HepG2 (cell line): ENCODE results near the gene DUT. TPM values are rescaled to one million over a fixed set of nuclear protein-coding genes. Genes with fewer than 3 reads are reported as not detected.

Experiments used
- ATAC-seq: fragments of 200-7000 bp; cut with Tn5 transposase; 3 replicates; pipeline ENCODE4 v1.9.1; 2020; ENCODE audit warnings: mild to moderate bottlenecking, moderate library complexity
- BruUV-seq: library from RNA; stranded (reverse); fragments of 400-500 nt; replicated peaks from 2 replicates; lab custom pipeline; 2021; lab: Mats Ljungman, UMichigan
- CTCF ChIA-PET: fragments of 300-600 bp; formaldehyde crosslinking; extraction: SDS; loops from one replicate; lab custom pipeline; 2021; ENCODE audit warnings: low total read pairs, inconsistent platforms, low intra/inter-chr PET ratio; lab: Yijun Ruan, JAX
- POLR2A ChIA-PET: fragments of 350-600 bp; sonication (Branson Sonifier 250); formaldehyde crosslinking; loops from one replicate; lab custom pipeline; 2020; ENCODE audit warnings: antibody characterized with exemption, inconsistent platforms; lab: Yijun Ruan, JAX
- DNase-seq: peaks from one replicate; pipeline ENCODE4 v3.0.0-alpha.2; 2015; ENCODE audit warnings: low spot score
- FAIRE-seq: peaks from 3 replicates; lab custom pipeline; 2011; peaks lifted over from hg19 to GRCh38; lab: Jason Lieb, UNC
- H2AFZ ChIP-seq: one replicate; pipeline ENCODE4 v1.6.1; 2011; ENCODE audit warnings: low read length, inconsistent platforms
- H3K27ac ChIP-seq: fragments of 300-600 bp; 3 replicates; pipeline ENCODE4 v1.8.0; 2011; ENCODE audit warnings: mixed run types, mild to moderate bottlenecking, mixed read lengths, low read length, inconsistent platforms; ENCODE audit not compliant: insufficient read depth; ENCODE audit errors: extremely low read length
- H3K27me3 ChIP-seq, 2 experiments: fragments of 200-600 bp in 1 of 2; 2 replicates in 1 of 2; 3 replicates in 1 of 2; pipeline versions ENCODE4 v1.6.0 to v1.8.0; 2011; ENCODE audit warnings: low read length in 2 of 2, mild to moderate bottlenecking in 2 of 2, moderate library complexity in 2 of 2, inconsistent platforms in 1 of 2; ENCODE audit not compliant: insufficient read depth in 2 of 2, control insufficient read depth in 1 of 2
- H3K36me3 ChIP-seq, 2 experiments: fragments of 200-600 bp in 1 of 2; replicated peaks in 1 of 2; 2 replicates in 1 of 2; 3 replicates in 1 of 2; pipeline versions ENCODE4 v1.5.1 to v1.8.0; 2011; ENCODE audit warnings: low read length in 2 of 2, inconsistent platforms in 1 of 2; ENCODE audit not compliant: insufficient read depth in 2 of 2, control insufficient read depth in 1 of 2
- H3K4me1 ChIP-seq: 2 replicates; pipeline ENCODE4 v1.5.1; 2012; ENCODE audit warnings: low read length, inconsistent platforms; ENCODE audit not compliant: insufficient read depth
- H3K4me2 ChIP-seq: 2 replicates; pipeline ENCODE4 v1.6.0; 2011; ENCODE audit warnings: low read depth, low read length, inconsistent platforms
- H3K4me3 ChIP-seq, 3 experiments: fragments of 200-600 bp in 1 of 3; sonication (generic), shearing (Covaris generic) in 1 of 3; replicated peaks in 1 of 3; 2 replicates each; pipeline ENCODE4 v1.5.1; 2011 to 2016; ENCODE audit warnings: low read length in 3 of 3, inconsistent platforms in 2 of 3, low read depth in 2 of 3, mild to moderate bottlenecking in 2 of 3, control low read depth in 1 of 3, mixed read lengths in 1 of 3; ENCODE audit not compliant: insufficient read depth in 1 of 3
- H3K79me2 ChIP-seq: one replicate; pipeline ENCODE4 v1.6.1; 2011; ENCODE audit warnings: low read length, inconsistent platforms; ENCODE audit not compliant: insufficient read depth
- H3K9ac ChIP-seq: 2 replicates; pipeline ENCODE4 v1.6.0; 2011; ENCODE audit warnings: mild to moderate bottlenecking, low read depth, low read length, inconsistent platforms; ENCODE audit not compliant: insufficient read depth
- H3K9me3 ChIP-seq: 2 replicates; pipeline ENCODE4 v1.5.1; 2012; ENCODE audit warnings: mild to moderate bottlenecking, low read length
- H4K20me1 ChIP-seq: 2 replicates; pipeline ENCODE4 v1.6.0; 2011; ENCODE audit warnings: inconsistent platforms, mild to moderate bottlenecking, low read length, moderate library complexity; ENCODE audit not compliant: insufficient read depth
- AKAP8 ChIP-seq: sonication (generic); formaldehyde crosslinking; IDR thresholded peaks from 2 replicates; pipeline ENCODE4 v1.5.1; 2020; ENCODE audit warnings: mild to moderate bottlenecking, missing genetic modification reagents
- BHLHE40 ChIP-seq: IDR thresholded peaks from 2 replicates; pipeline ENCODE4 v1.6.1; 2011; ENCODE audit warnings: low read length, improper control_type of control experiment
- DNMT3B ChIP-seq: conservative IDR thresholded peaks from 2 replicates; pipeline ENCODE4 v1.6.1; 2016; ENCODE audit warnings: missing biosample characterization, control low read depth
- E2F1 ChIP-seq: sonication (generic); formaldehyde crosslinking; IDR thresholded peaks from 2 replicates; pipeline ENCODE4 v1.5.0; 2020; ENCODE audit warnings: missing genetic modification reagents
- FOXO1 ChIP-seq: sonication (generic); formaldehyde crosslinking; IDR thresholded peaks from 2 replicates; pipeline ENCODE4 v1.4.0; 2020; ENCODE audit warnings: missing genetic modification reagents
- HES4 ChIP-seq: sonication (generic); formaldehyde crosslinking; IDR thresholded peaks from 2 replicates; pipeline ENCODE4 v1.9.0; 2021; ENCODE audit warnings: mild to moderate bottlenecking, missing genetic modification reagents, borderline replicate concordance
- PRPF4 ChIP-seq: fragments of 200-400 bp; formaldehyde crosslinking; IDR thresholded peaks from 2 replicates; pipeline ENCODE4 v1.6.1; 2016; ENCODE audit warnings: low read length, low read depth; ENCODE audit not compliant: poor library complexity, severe bottlenecking
- TBX3 ChIP-seq: fragments of 450-650 bp; IDR thresholded peaks from 2 replicates; pipeline ENCODE4 v1.6.1; 2017; ENCODE audit warnings: antibody characterized with exemption, mild to moderate bottlenecking, inconsistent platforms, borderline replicate concordance
- YEATS4 ChIP-seq: sonication (generic); formaldehyde crosslinking; IDR thresholded peaks from 2 replicates; pipeline ENCODE4 v1.4.0; 2020; ENCODE audit warnings: missing genetic modification reagents, borderline replicate concordance
- ZBTB7B ChIP-seq: sonication (generic); formaldehyde crosslinking; IDR thresholded peaks from 2 replicates; pipeline ENCODE4 v1.4.0; 2020; ENCODE audit warnings: missing genetic modification reagents
- ZNF138 ChIP-seq: sonication (generic); formaldehyde crosslinking; IDR thresholded peaks from 2 replicates; pipeline ENCODE4 v1.5.0; 2020; ENCODE audit warnings: mild to moderate bottlenecking, low read depth, missing genetic modification reagents
- ZNF180 ChIP-seq: sonication (generic); formaldehyde crosslinking; IDR thresholded peaks from 2 replicates; pipeline ENCODE4 v1.4.0; 2020; ENCODE audit warnings: low read depth, missing genetic modification reagents, borderline replicate concordance
- ZNF30 ChIP-seq: sonication (generic); formaldehyde crosslinking; IDR thresholded peaks from 2 replicates; pipeline ENCODE4 v1.5.0; 2020; ENCODE audit warnings: mild to moderate bottlenecking, missing genetic modification reagents
- ZNF354B ChIP-seq: sonication (generic); formaldehyde crosslinking; IDR thresholded peaks from 2 replicates; pipeline ENCODE4 v1.8.0; 2022; ENCODE audit warnings: mild to moderate bottlenecking, missing genetic modification reagents
- ZNF468 ChIP-seq: sonication (generic); formaldehyde crosslinking; IDR thresholded peaks from 2 replicates; pipeline ENCODE4 v1.8.0; 2022; ENCODE audit warnings: mild to moderate bottlenecking, moderate library complexity, missing genetic modification reagents
- ZNF513 ChIP-seq: sonication (generic); formaldehyde crosslinking; conservative IDR thresholded peaks from 2 replicates; pipeline ENCODE4 v1.5.0; 2020; ENCODE audit warnings: missing genetic modification reagents
- ZNF543 ChIP-seq: sonication (generic); formaldehyde crosslinking; IDR thresholded peaks from 2 replicates; pipeline ENCODE4 v1.4.0; 2020; ENCODE audit warnings: mild to moderate bottlenecking, missing genetic modification reagents
- ZSCAN9 ChIP-seq: IDR thresholded peaks from 2 replicates; pipeline ENCODE4 v1.6.1; 2016; ENCODE audit warnings: borderline replicate concordance
- WGBS: methylation state at CpG from one replicate; pipeline ENCODE4 v1.1.6; 2017; ENCODE audit warnings: low lambda C conversion rate; 5-methylcytosine and 5-hydroxymethylcytosine counted together
- in situ Hi-C: cut with HindIII; loops from 2 replicates; pipeline ENCODE4 v1.10.0; 2017; ENCODE audit warnings: low pct_unique_long_range_greater_than_20kb; ENCODE audit not compliant: extremely low pct_ligation_motif_present
- intact Hi-C: fragments of 100-400 bp; cut with micrococcal nuclease; formaldehyde crosslinking; loops from one replicate; pipeline ENCODE4 v1.10.0; 2022; ENCODE audit not compliant: unreplicated experiment
- polyA plus RNA-seq, 8 experiments: library from polyadenylated mRNA; depleted of rRNA in 3 of 8; stranded (reverse) in 7 of 8; unstranded in 1 of 8; fragments of >200 nt; fragmentation: Illumina TruSeq in 4 of 8; extraction: Trizol in 4 of 8; gene quantifications; 2 replicates each; pipeline versions ENCODE4 v1.2.1 to v1.2.3, GENCODE V29; 2011 to 2016; ENCODE audit warnings: low read depth in 4 of 8, missing spikeins in 1 of 8, mixed read lengths in 1 of 8; ENCODE audit not compliant: insufficient read depth in 1 of 8
- total RNA-seq, 5 experiments: library from RNA; depleted of rRNA; stranded (reverse); fragments of >200 nt; fragmentation: Illumina TruSeq; extraction: Trizol; gene quantifications; 2 replicates each; pipeline ENCODE4 v1.2.3, GENCODE V29; 2016; ENCODE audit warnings: low read depth in 1 of 5

Gene DUT
- total and polyA plus RNA-seq, 2 of the 13 experiments (the other 11 are each of a cell fraction or from before 2014, with no cell fraction given): 36.7 to 131 TPM

GRCh38 chr15:48366584-48367312, 35.5 kb downstream of the DUT start:
- DNase-seq (peak; percentile 6), FAIRE-seq (no peak), ATAC-seq (no peak)
- Histone ChIP-seq H3K4me1 (no peaks in the 10 kb centered on the region), H3K36me3 (no peaks in the 10 kb centered on the region), H3K9ac (no peak overlapping the region), H3K4me3 (no peak overlapping the region), H3K27me3 (no peaks in the 10 kb centered on the region), H3K9me3 (no peaks in the 10 kb centered on the region), H3K79me2 (no peaks in the 10 kb centered on the region), H2AFZ (no peak overlapping the region), H4K20me1 (no peaks in the 10 kb centered on the region), H3K4me2 (no peak overlapping the region), H3K27ac (no peak overlapping the region)
- ChIA-PET POLR2A (no interaction called here), CTCF (no interaction called here)
- BruUV-seq: no TSS peak
- in situ Hi-C loops: loop anchor here (25.0 kb wide), 1 partner anchor 471 kb away; no protein-coding TSS in a partner anchor
- intact Hi-C loops: loop anchor here (5.0 kb wide), 1 partner anchor 141 kb away; no protein-coding TSS in a partner anchor
- TF ChIP-seq ZSCAN9 (CRISPR knock-in tag) (no peak), ZNF30 (CRISPR knock-in tag) (no peak), HES4 (no peak), ZBTB7B (CRISPR knock-in tag) (no peak), AKAP8 (CRISPR knock-in tag) (no peak), ZNF543 (no peak), E2F1 (CRISPR knock-in tag) (no peak), FOXO1 (no peak), ZNF513 (no peak), ZNF468 (CRISPR knock-in tag) (no peak), ZNF354B (no peak), YEATS4 (no peak), TBX3 (no peak), DNMT3B (no peak), PRPF4 (no peak), ZNF138 (CRISPR knock-in tag) (no peak), BHLHE40 (no peak), ZNF180 (CRISPR knock-in tag) (no peak)
- WGBS: 9% methylated on average over 4 of the region's 4 CpGs
